HL-60 (cell line): ENCODE data around the gene KANK4.

Experiments used
- DNase-seq, 2 experiments: peaks; one replicate each; pipeline ENCODE4 v3.0.0-alpha.2; 2010 to 2020; ENCODE audit warnings: low read depth in 1 of 2, low spot score in 1 of 2
- H3K27ac ChIP-seq: fragments of 250-450 bp; sonication (Bioruptor Pico); replicated peaks from 2 replicates; pipeline ENCODE4 v1.5.1; 2020; ENCODE audit warnings: mild to moderate bottlenecking, moderate library complexity
- H3K27me3 ChIP-seq: fragments of 250-450 bp; sonication (Bioruptor Pico); 2 replicates; pipeline ENCODE4 v1.5.1; 2021; ENCODE audit warnings: mild to moderate bottlenecking, moderate library complexity; ENCODE audit not compliant: insufficient read depth, poor library complexity, severe bottlenecking
- H3K4me3 ChIP-seq: replicated peaks from 2 replicates; pipeline ENCODE4 v1.5.1; 2011; ENCODE audit warnings: mild to moderate bottlenecking, control low read depth, low read length; ENCODE audit not compliant: insufficient read depth
- GABPA ChIP-seq: IDR thresholded peaks from 2 replicates; pipeline ENCODE4 v1.6.1; 2012; ENCODE audit warnings: low read depth
- POLR2AphosphoS5 ChIP-seq: IDR thresholded peaks from 2 replicates; pipeline ENCODE4 v1.6.1; 2012; ENCODE audit warnings: low read depth
- SPI1 ChIP-seq: IDR thresholded peaks from 2 replicates; pipeline ENCODE4 v1.6.1; 2012; ENCODE audit warnings: low read depth, mild to moderate bottlenecking, borderline replicate concordance
- TF ChIP-seq, protein P1 (sequence below): IDR thresholded peaks from one replicate; pipeline ENCODE4 v1.5.1; 2011; ENCODE audit warnings: low read length, control low read depth, inconsistent platforms; ENCODE audit not compliant: insufficient read depth
- TF ChIP-seq, protein P2 (sequence below): IDR thresholded peaks from 2 replicates; pipeline ENCODE4 v1.6.1; 2012; ENCODE audit warnings: low read depth; ENCODE audit not compliant: insufficient replicate concordance

Gene KANK4

DNA sequence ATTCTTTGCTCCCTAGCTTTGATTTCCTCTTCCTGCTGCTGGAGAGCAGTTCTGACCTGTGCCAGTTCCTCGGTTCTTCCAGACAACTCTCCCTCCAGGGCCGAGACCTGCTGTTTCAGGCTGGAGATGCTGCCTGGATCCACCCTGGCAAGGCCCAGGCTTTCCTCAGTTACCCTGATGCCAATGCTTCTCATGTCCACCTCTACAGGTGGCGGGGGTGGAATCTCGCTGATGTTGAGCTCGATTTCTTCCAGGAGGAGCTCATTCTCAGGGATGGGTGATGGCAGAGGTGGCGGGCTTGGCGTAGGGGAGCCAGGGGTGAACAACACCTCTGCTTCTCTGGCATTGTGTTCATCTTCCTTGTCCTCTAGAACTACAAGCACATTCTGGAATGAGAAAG, 45.3 kb downstream of the KANK4 start:
- no peak for DNase-seq
- H3K27me3 ChIP-seq: no peaks in the 10 kb centered on the region
- TF ChIP-seq, protein P1, sequence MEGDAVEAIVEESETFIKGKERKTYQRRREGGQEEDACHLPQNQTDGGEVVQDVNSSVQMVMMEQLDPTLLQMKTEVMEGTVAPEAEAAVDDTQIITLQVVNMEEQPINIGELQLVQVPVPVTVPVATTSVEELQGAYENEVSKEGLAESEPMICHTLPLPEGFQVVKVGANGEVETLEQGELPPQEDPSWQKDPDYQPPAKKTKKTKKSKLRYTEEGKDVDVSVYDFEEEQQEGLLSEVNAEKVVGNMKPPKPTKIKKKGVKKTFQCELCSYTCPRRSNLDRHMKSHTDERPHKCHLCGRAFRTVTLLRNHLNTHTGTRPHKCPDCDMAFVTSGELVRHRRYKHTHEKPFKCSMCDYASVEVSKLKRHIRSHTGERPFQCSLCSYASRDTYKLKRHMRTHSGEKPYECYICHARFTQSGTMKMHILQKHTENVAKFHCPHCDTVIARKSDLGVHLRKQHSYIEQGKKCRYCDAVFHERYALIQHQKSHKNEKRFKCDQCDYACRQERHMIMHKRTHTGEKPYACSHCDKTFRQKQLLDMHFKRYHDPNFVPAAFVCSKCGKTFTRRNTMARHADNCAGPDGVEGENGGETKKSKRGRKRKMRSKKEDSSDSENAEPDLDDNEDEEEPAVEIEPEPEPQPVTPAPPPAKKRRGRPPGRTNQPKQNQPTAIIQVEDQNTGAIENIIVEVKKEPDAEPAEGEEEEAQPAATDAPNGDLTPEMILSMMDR: no peak
- TF ChIP-seq, protein P2, sequence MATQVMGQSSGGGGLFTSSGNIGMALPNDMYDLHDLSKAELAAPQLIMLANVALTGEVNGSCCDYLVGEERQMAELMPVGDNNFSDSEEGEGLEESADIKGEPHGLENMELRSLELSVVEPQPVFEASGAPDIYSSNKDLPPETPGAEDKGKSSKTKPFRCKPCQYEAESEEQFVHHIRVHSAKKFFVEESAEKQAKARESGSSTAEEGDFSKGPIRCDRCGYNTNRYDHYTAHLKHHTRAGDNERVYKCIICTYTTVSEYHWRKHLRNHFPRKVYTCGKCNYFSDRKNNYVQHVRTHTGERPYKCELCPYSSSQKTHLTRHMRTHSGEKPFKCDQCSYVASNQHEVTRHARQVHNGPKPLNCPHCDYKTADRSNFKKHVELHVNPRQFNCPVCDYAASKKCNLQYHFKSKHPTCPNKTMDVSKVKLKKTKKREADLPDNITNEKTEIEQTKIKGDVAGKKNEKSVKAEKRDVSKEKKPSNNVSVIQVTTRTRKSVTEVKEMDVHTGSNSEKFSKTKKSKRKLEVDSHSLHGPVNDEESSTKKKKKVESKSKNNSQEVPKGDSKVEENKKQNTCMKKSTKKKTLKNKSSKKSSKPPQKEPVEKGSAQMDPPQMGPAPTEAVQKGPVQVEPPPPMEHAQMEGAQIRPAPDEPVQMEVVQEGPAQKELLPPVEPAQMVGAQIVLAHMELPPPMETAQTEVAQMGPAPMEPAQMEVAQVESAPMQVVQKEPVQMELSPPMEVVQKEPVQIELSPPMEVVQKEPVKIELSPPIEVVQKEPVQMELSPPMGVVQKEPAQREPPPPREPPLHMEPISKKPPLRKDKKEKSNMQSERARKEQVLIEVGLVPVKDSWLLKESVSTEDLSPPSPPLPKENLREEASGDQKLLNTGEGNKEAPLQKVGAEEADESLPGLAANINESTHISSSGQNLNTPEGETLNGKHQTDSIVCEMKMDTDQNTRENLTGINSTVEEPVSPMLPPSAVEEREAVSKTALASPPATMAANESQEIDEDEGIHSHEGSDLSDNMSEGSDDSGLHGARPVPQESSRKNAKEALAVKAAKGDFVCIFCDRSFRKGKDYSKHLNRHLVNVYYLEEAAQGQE: no peak
- TF ChIP-seq POLR2AphosphoS5: no peak
- TF ChIP-seq GABPA: no peak
- TF ChIP-seq SPI1: no peak

GRCh38 chr1:62271948-62272728, 47.1 kb downstream of the KANK4 start:
- no peak overlapping the region for H3K27ac ChIP-seq
- H3K27me3 ChIP-seq: no peaks in the 10 kb centered on the region
- no peak overlapping the region for H3K4me3 ChIP-seq
- TF ChIP-seq GABPA (no peak), POLR2AphosphoS5 (no peak), SPI1 (no peak)
- TF ChIP-seq, protein P1: no peak
- TF ChIP-seq, protein P2: no peak
- DNase-seq: peak in 1 of 2 experiments; percentile 42

More for the DNA sequence above, 45.3 kb downstream of the KANK4 start:
- Histone ChIP-seq H3K27ac (no peak overlapping the region), H3K4me3 (no peak overlapping the region)

GRCh38 chr1:62271134-62271533, 48.1 kb downstream of the KANK4 start:
- Histone ChIP-seq H3K4me3 (no peak overlapping the region), H3K27me3 (no peaks in the 10 kb centered on the region), H3K27ac (no peak overlapping the region)
- no peak for DNase-seq
- TF ChIP-seq, protein P1: no peak
- TF ChIP-seq, protein P2: no peak
- TF ChIP-seq POLR2AphosphoS5 (no peak), SPI1 (no peak), GABPA (no peak)
